Measurements from ENCODE around the gene HSPA1A. TPM values are rescaled to one million over a fixed set of nuclear protein-coding genes. Genes with fewer than 3 reads are reported as not detected.
A peak's percentile ranks its signal among the peaks of the same experiment; 100 is the strongest.

Gene HSPA1A
- total and polyA plus RNA-seq, 9 of the 15 experiments (the other 6 are each of a cell fraction or from before 2014, with no cell fraction given), result 2.2 to 273 (median 107) TPM

GRCh38 chr6:31815025-31815838, at the start of gene HSPA1A, which contains the start of gene HSPA1L (continued):
- 0 out of 2 replicates have a peak, but pooled peaks have one; percentile 63 for TF ChIP-seq ZHX1 (conservative IDR thresholded peaks at IDR 0.05; ENCODE audit: low read length)
- peak; percentile 85 for TF ChIP-seq BCOR (IDR thresholded peaks at IDR 0.05)
- 0 out of 2 replicates have a peak, but pooled peaks have one; percentile 74 for TF ChIP-seq DNMT1 (IDR thresholded peaks at IDR 0.05)
- TF ChIP-seq ZNF780A (CRISPR knock-in tag; IDR thresholded peaks at IDR 0.05), result no peak
- TF ChIP-seq MBD1 (CRISPR knock-in tag; IDR thresholded peaks at IDR 0.05), result no peak
- 0 out of 2 replicates have a peak, but pooled peaks have one; percentile 28 for TF ChIP-seq MEF2D (tag; conservative IDR thresholded peaks at IDR 0.05; ENCODE audit: low read depth)
- TF ChIP-seq MLX (CRISPR knock-in tag; conservative IDR thresholded peaks at IDR 0.05), result peak in 1 of 2 experiments; percentile 97; a peak in 2 of 4 replicates
- peak; percentile 32 for TF ChIP-seq HNRNPLL (IDR thresholded peaks at IDR 0.05; ENCODE audit: low read depth, low read length, poor library complexity, severe bottlenecking)
- TF ChIP-seq ATF1 (CRISPR knock-in tag; IDR thresholded peaks at IDR 0.05), result no peak
- TF ChIP-seq ATF1 (tag; IDR thresholded peaks at IDR 0.05), result peak; percentile 74
- peak; percentile 80 for TF ChIP-seq PHF20 (IDR thresholded peaks at IDR 0.05; ENCODE audit: partially characterized antibody)
- no peak; the same call in 1 of the 2 replicates for TF ChIP-seq ZNF609 (CRISPR knock-in tag; IDR thresholded peaks at IDR 0.05; ENCODE audit: borderline replicate concordance)
- peak; percentile 86 for TF ChIP-seq ETV1 (tag; conservative IDR thresholded peaks at IDR 0.05; ENCODE audit: low read depth)
- peak; percentile 69 to 95 for TF ChIP-seq MAZ (CRISPR knock-in tag; conservative IDR thresholded peaks at IDR 0.05 in 1 of 2, IDR thresholded peaks at IDR 0.05 in 1 of 2)
- TF ChIP-seq ZNF444 (CRISPR knock-in tag; IDR thresholded peaks at IDR 0.05), result 0 out of 2 replicates have a peak, but pooled peaks have one; percentile 62
- TF ChIP-seq ASH1L (IDR thresholded peaks at IDR 0.05; ENCODE audit: borderline replicate concordance, low read depth, partially characterized antibody), result peak; percentile 43
